ENCODE results near the gene PIH1D2. TPM values are rescaled to one million over a fixed set of nuclear protein-coding genes. Genes with fewer than 3 reads are reported as not detected.

Gene PIH1D2
- total RNA-seq, 1 experiment from 2014 or later, result 1.7 TPM

DNA sequence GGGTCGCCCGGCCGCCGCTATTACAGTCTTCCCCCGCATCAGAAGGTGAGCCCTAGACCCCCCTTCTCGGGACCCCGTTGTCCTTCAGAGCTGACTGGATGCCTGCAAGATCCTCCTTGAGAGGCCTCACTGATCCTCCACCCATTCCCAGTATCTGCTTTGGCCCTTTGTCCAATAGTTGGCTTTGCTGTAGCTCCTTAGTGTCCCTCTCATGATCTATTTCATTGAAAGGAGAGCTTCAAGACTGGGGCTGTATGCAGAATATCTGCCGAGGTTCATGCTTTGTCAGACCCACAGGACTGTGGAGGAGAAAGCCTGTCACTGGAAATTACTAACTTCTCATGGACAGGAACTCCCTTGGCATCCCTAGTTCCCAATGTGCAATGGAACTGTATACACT is 48.1 kb downstream of the PIH1D2 start:
- H3K4me1 ChIP-seq (ENCODE audit: insufficient read depth, low read length), result peaks cover 6% of the 10 kb centered on the region; the same call in 1 of the 2 replicates
- ChIA-PET POLR2A (ENCODE audit: unreplicated experiment) (interaction anchor here (0.5 kb wide), 1 partner anchor 86 kb away, joined by 4 read pairs; no protein-coding TSS in a partner anchor), CTCF (no interaction called here)
- DNase-seq, result no peak
- H3K27ac ChIP-seq (ENCODE audit: low read length), result peak overlapping the region; percentile 81
- H3K27me3 ChIP-seq (ENCODE audit: low read length), result no peaks in the 10 kb centered on the region
- peak overlapping the region; percentile 100 for H3K4me2 ChIP-seq (ENCODE audit: low read length)
- TSS peak; percentile 72 for BruUV-seq (replicated peaks)
- no peaks in the 10 kb centered on the region for H3F3A ChIP-seq (ENCODE audit: low read length, unreplicated experiment)
- peak; percentile 14 for ATAC-seq
- no peaks in the 10 kb centered on the region for H3K9me2 ChIP-seq (replicated peaks; ENCODE audit: low read length)
- H4K20me1 ChIP-seq (ENCODE audit: low read length), result no peaks in the 10 kb centered on the region
- TF ChIP-seq EZH2 (IDR thresholded peaks at IDR 0.05; ENCODE audit: low read length, unreplicated experiment), result no peak
- TF ChIP-seq EZH2phosphoT487 (IDR thresholded peaks at IDR 0.05; ENCODE audit: borderline replicate concordance, low read length), result no peak
- TF ChIP-seq, protein P1, sequence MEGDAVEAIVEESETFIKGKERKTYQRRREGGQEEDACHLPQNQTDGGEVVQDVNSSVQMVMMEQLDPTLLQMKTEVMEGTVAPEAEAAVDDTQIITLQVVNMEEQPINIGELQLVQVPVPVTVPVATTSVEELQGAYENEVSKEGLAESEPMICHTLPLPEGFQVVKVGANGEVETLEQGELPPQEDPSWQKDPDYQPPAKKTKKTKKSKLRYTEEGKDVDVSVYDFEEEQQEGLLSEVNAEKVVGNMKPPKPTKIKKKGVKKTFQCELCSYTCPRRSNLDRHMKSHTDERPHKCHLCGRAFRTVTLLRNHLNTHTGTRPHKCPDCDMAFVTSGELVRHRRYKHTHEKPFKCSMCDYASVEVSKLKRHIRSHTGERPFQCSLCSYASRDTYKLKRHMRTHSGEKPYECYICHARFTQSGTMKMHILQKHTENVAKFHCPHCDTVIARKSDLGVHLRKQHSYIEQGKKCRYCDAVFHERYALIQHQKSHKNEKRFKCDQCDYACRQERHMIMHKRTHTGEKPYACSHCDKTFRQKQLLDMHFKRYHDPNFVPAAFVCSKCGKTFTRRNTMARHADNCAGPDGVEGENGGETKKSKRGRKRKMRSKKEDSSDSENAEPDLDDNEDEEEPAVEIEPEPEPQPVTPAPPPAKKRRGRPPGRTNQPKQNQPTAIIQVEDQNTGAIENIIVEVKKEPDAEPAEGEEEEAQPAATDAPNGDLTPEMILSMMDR (conservative IDR thresholded peaks at IDR 0.05; ENCODE audit: low read depth, low read length), result no peak
- no peaks in the 10 kb centered on the region for H3K9me3 ChIP-seq (ENCODE audit: low read length)
- H3K9ac ChIP-seq (ENCODE audit: low read length), result peak overlapping the region; percentile 96
- H3K4me3 ChIP-seq (ENCODE audit: low read length), result peak overlapping the region; percentile 100
- H3K79me2 ChIP-seq (ENCODE audit: low read length), result peaks cover 24% of the 10 kb centered on the region
- intact Hi-C loops (cut with micrococcal nuclease), result loop anchor here (2.0 kb wide), 1 partner anchor 43 kb away; no protein-coding TSS in a partner anchor
- H2AFZ ChIP-seq (ENCODE audit: low read length), result peak overlapping the region; percentile 94
- H3K36me3 ChIP-seq (ENCODE audit: low read depth, low read length), result peaks cover 24% of the 10 kb centered on the region

DNA sequence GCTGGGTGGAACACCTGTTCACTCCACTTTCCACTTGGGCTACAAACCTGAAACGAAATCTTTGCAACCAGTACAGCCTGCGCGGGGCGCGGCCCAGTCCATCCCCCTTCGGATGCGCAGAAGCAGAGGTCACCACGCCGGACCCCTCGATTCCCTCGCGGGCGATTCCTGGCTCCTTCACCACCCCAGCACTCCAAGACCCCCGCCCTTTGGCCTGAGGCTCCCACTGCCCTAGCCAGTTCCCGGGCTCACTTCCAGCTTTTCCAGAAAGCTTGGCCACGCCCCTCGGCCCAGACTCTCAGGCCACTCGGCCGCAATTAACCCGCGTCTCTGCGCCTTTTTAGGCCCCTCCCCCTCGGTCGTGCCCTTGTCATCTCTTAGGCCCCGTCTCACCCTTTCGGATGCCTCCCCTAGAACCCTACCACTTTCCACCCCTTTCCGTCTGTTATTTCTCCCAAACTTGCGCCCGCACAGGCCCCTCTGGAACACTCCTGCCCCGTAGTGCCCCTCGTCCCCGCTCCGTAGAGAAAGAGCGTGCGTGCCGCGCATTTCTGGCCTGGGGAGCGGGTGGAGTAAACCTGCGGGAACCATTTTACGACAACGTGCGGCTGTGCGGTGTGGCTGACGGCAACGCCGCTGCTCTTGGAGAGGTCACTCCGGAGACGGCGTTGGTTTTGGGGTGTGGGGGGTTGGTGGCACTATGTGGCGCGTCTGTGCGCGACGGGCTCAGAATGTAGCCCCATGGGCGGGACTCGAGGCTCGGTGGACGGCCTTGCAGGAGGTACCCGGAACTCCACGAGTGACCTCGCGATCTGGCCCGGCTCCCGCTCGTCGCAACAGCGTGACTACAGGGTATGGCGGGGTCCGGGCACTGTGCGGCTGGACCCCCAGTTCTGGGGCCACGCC is 48.8 kb downstream of the PIH1D2 start, which contains the start of gene DLAT:
DLAT (plus strand) TSS at position 636 of the 906 bp plus-strand sequence; CDS start at position 701, 65 bp downstream.
- H3K27me3 ChIP-seq (ENCODE audit: low read length), result no peaks in the 10 kb centered on the region
- intact Hi-C loops (cut with micrococcal nuclease), result loop anchor here (2.0 to 5.0 kb wide), 2 partner anchors 42 to 93 kb away; no protein-coding TSS in a partner anchor
- POLR2A ChIA-PET (ENCODE audit: unreplicated experiment), result interaction anchor here (0.7 kb wide), 1 partner anchor 195 kb away, joined by 4 read pairs; no protein-coding TSS in a partner anchor
- no TSS peak for BruUV-seq (replicated peaks)
- TF ChIP-seq EZH2phosphoT487 (IDR thresholded peaks at IDR 0.05; ENCODE audit: borderline replicate concordance, low read length), result no peak
- H3K36me3 ChIP-seq (ENCODE audit: low read depth, low read length), result peaks cover 18% of the 10 kb centered on the region
- peaks cover 6% of the 10 kb centered on the region; the same call in 1 of the 2 replicates for H3K4me1 ChIP-seq (ENCODE audit: insufficient read depth, low read length)
- peaks cover 24% of the 10 kb centered on the region for H3K79me2 ChIP-seq (ENCODE audit: low read length)
- CTCF ChIA-PET, result no interaction called here
- H3K9me2 ChIP-seq (replicated peaks; ENCODE audit: low read length), result no peaks in the 10 kb centered on the region
- H3K27ac ChIP-seq (ENCODE audit: low read length), result peak within 1 kb of the TSS; percentile 81
- DNase-seq (peak; percentile 87), ATAC-seq (peak; percentile 85)
- H3K4me3 ChIP-seq (ENCODE audit: low read length), result peak within 1 kb of the TSS; percentile 100
- peak within 1 kb of the TSS; percentile 94 for H2AFZ ChIP-seq (ENCODE audit: low read length)
- no peaks in the 10 kb centered on the region for H3F3A ChIP-seq (ENCODE audit: low read length, unreplicated experiment)
- peak within 1 kb of the TSS; percentile 100 for H3K4me2 ChIP-seq (ENCODE audit: low read length)
- no peaks in the 10 kb centered on the region for H3K9me3 ChIP-seq (ENCODE audit: low read length)
- H4K20me1 ChIP-seq (ENCODE audit: low read length), result no peaks in the 10 kb centered on the region
- peak within 1 kb of the TSS; percentile 96 for H3K9ac ChIP-seq (ENCODE audit: low read length)

DNA sequence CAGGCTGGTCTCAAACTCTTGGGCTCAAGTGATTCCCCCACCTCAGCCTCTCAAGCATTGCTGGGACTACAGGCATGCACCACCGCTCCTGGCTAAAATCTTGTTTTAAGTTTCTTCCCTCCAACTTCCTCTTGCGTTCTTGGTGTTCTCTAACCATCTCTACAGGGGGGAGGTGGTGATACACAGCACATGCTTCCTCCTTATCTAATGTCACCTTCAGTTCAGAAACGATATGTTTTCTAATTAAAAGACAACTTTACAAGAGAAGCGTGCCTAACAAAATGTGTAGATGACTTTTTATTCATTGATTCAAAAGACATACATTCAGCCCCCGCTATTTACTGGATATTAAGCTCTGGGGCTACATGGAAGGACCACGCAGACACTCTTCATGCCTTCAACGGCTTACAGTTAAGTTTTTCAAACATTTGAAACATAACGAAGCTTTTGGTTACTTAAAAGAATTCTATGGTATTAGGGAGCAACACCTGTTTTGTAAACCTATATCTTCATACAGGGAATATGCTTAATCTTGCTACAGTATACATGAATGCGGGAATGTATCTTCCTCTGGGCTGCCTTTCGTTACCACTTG is 49.5 kb downstream of the PIH1D2 start:
- no peak for DNase-seq
- Histone ChIP-seq H2AFZ (ENCODE audit: low read length) (peak overlapping the region; percentile 94), H3K9me2 (replicated peaks; ENCODE audit: low read length) (no peaks in the 10 kb centered on the region), H3K4me1 (ENCODE audit: insufficient read depth, low read length) (peaks cover 6% of the 10 kb centered on the region; the same call in 1 of the 2 replicates), H3F3A (ENCODE audit: low read length, unreplicated experiment) (no peaks in the 10 kb centered on the region), H3K27ac (ENCODE audit: low read length) (peak overlapping the region; percentile 81), H4K20me1 (ENCODE audit: low read length) (no peaks in the 10 kb centered on the region), H3K9ac (ENCODE audit: low read length) (peak overlapping the region; percentile 96), H3K4me2 (ENCODE audit: low read length) (peak overlapping the region; percentile 100), H3K79me2 (ENCODE audit: low read length) (peaks cover 24% of the 10 kb centered on the region), H3K27me3 (ENCODE audit: low read length) (no peaks in the 10 kb centered on the region), H3K36me3 (ENCODE audit: low read depth, low read length) (peaks cover 10% of the 10 kb centered on the region), H3K4me3 (ENCODE audit: low read length) (peak overlapping the region; percentile 100), H3K9me3 (ENCODE audit: low read length) (no peaks in the 10 kb centered on the region)
- TF ChIP-seq EZH2phosphoT487 (IDR thresholded peaks at IDR 0.05; ENCODE audit: borderline replicate concordance, low read length), result no peak
- CTCF ChIA-PET, result no interaction called here
- no peak for ATAC-seq
- TSS peak; percentile 75 for BruUV-seq (replicated peaks)
- intact Hi-C loops (cut with micrococcal nuclease), result loop anchor here (2.0 to 5.0 kb wide), 2 partner anchors 41 to 92 kb away; no protein-coding TSS in a partner anchor
- POLR2A ChIA-PET (ENCODE audit: unreplicated experiment), result interaction anchor here (0.7 kb wide), 1 partner anchor 195 kb away, joined by 4 read pairs; no protein-coding TSS in a partner anchor
